ENCODE data around the gene PITPNC1.
"Not testable (repeated sequence)": the region's sequence is repeated elsewhere in the genome, so short reads cannot be mapped to it uniquely, and the experiment has no call there.

The PITPNC1 gene

DNA sequence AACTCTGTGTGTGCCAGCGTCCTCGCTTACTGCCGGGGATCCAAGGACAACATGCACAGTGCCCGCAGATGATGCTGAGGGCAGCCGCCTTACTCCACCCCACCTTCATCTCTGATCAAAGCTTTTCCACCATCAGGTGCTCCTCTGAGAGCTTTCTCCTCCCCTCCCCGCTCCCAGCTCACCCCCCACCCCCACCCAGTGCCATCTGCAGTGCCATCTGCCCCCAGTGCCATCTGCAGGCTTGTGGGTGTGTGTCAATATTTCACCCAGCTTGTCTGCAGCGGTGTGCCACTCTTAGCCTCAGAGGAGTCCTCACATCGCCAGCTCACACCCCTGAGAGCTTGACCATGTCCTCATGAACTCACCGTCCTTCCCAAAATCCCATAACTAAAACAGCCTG, 242.5 kb downstream of the PITPNC1 start:
- DNase-seq (ENCODE audit: low read depth, low spot score), result no peak

DNA sequence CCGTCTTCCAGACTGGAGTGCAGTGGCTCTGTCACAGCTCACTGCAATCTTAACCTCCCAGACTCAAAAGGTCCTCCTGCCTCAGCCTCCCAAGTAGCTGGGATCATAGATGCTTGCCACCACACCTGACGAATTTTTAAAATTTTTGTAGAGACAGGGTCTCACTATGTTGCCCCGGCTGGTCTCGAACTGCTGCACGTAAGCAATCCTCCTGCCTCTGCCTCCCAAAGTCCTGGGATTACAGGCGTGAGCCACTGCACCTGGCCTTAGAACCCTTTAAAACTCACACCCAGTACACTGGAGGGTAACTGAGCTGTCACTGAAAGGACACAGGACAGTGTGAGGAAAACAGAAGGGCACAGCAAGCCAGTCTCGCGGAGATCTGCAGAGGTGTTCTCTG, 243.0 kb downstream of the PITPNC1 start:
- no peak for DNase-seq (ENCODE audit: low read depth, low spot score)

- no peak for DNase-seq (ENCODE audit: low read depth, low spot score)
Measured at GRCh38 chr17:67620636-67621035, 243.6 kb downstream of the PITPNC1 start.

DNA sequence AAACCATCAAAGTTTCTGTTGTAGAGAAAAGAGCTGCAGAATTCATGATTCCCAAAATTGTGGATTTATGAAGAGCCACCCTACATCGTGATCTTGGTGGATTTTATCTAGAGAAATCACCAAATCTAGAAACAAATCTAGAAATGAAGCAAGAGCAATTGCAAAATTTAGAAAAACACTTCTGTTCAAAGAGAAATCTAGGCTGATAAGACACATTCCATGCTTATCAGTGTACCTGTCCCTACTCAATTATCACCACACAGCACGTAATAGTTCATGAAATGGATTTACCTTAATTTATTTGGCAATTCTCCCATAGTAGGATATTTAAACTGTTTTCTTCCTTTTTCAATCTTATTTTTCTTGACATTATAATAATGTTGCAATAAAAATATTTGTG, 246.7 kb downstream of the PITPNC1 start:
- DNase-seq (ENCODE audit: low read depth, low spot score), result no peak

GRCh38 chr17:67624886-67625656, 248.0 kb downstream of the PITPNC1 start:
- DNase-seq (ENCODE audit: low read depth, low spot score), result no peak

DNA sequence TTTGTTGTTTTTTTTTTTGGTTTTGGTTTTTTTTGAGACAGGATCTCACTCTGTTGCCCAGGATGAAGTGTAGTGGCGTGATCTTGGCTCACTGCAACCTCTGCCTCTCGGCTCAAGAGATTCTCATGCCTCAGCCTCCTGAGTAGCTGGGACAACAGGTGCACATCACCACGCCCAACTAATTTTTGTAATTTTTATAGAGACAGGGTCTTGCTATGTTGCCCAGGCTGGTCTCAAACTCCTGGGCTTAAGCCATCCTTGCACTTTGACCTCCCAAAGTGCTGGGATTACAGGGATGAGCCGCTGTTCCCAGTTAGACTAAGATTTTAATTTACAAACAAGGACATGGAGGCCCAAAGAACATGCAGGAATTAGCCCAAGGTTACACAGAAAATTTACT, 248.9 kb downstream of the PITPNC1 start:
- DNase-seq (ENCODE audit: low read depth, low spot score), result no peak

GRCh38 chr17:67628580-67629013, 251.5 kb downstream of the PITPNC1 start:
- no peak for DNase-seq (ENCODE audit: low read depth, low spot score)

- no peak for DNase-seq (ENCODE audit: low read depth, low spot score)
Measured at GRCh38 chr17:67629971-67630320, 252.9 kb downstream of the PITPNC1 start.

DNA sequence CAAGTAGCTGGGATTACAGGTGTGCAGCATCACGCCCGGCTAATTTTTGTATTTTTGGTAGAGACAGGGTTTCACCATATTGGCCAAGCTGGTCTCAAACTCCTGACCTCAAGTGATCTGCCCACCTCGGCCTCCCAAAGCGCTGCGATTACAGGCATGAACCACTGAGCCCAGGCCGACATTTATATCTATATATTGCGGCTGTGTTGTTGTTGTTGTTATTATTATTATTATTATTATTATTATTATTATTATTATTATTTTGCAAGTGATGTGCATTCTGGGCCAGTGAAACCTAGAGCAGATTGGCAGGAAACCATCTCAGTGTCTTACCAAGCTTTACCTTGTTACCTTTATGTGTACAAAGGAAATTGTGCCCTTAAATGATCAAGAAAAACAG, 253.8 kb downstream of the PITPNC1 start:
- DNase-seq (ENCODE audit: low read depth, low spot score), result not testable (repeated sequence)

DNA sequence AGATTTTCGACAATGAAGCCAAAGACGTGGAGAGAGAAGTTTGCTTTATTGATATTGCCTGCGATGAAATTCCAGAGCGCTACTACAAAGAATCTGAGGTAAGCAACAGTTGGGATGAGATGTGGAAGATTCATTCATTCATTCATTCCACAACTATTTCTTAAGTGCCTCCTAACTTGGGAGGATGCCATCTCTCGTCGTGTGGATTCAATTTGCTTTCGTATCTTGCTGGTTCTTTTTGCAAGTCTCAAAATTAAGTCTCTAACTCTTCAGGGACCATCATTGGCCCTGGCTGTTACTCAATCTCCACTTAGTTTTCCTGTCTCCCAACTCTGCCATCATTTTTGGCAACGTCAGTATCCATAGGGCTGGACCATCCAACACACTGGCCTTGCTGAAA, 255.1 kb downstream of the PITPNC1 start:
- no peak for DNase-seq (ENCODE audit: low read depth, low spot score)

DNA sequence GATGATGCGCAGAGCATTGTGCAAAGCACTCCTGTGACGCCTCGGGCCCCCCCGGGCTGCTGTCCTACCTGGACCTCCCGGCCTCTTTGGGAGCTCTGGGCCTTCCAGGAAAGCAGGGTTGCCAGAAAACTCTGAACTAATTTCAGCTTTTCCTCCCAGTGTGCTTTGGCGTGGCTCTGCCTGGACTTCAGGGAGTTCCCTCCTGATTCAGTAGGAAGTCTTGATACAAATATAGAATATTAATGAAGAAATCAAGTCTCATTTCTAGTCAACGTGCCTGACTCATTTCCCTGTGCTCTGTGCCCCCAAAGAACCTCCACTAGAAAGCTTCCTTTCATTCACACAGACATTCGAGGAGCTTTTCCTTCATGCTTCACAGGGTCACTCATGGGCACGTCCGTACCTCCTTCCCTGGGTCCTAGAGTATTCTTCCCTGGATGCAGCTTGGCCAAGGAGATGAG, 256.7 kb downstream of the PITPNC1 start:
- no peak for DNase-seq (ENCODE audit: low read depth, low spot score)

GRCh38 chr17:67635681-67636080, 258.6 kb downstream of the PITPNC1 start:
- no peak for DNase-seq (ENCODE audit: low read depth, low spot score)

DNA sequence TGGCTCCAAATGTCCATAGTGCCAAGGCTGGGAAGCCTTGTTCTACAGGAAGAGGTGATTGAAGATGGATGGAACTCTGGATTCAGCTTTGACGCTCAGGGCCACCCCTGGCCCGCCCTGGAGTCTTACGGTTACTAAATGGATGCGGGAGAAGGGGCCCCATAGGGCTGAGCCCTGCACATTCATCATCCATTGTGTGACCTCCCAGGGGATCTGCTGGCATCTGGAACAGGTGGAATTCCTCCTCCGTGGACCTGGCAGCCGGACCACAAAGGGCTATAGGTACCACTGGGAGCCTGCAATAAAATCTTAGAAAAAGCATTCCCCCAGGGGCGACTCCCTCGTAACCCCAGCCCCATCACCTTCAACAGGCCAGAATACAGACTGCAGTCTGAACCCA, 259.2 kb downstream of the PITPNC1 start:
- DNase-seq (ENCODE audit: low read depth, low spot score), result no peak

GRCh38 chr17:67636834-67637520, 259.9 kb downstream of the PITPNC1 start:
- no peak for DNase-seq (ENCODE audit: low read depth, low spot score)

GRCh38 chr17:67637901-67638641, 261.0 kb downstream of the PITPNC1 start:
- DNase-seq (ENCODE audit: low read depth, low spot score), result no peak

DNA sequence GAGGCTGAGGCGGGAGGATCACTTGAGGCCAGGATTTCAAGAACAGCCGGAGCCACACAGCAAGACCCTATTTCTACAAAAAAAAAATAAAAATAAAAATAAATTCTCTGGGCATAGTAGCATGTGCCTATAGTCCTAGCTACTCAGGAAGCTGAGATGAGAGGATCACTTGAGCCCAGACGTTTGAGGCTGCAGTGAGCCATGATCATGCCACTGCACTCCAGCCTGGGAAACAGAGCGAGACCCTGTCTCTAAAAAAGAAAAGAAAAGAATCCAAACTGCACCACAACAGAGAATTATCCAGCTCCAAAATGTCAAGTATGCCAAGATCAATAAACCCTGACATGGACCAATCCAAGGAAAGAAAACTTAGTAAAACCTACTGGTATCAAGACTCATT, 261.8 kb downstream of the PITPNC1 start:
- DNase-seq (ENCODE audit: low read depth, low spot score), result no peak

DNA sequence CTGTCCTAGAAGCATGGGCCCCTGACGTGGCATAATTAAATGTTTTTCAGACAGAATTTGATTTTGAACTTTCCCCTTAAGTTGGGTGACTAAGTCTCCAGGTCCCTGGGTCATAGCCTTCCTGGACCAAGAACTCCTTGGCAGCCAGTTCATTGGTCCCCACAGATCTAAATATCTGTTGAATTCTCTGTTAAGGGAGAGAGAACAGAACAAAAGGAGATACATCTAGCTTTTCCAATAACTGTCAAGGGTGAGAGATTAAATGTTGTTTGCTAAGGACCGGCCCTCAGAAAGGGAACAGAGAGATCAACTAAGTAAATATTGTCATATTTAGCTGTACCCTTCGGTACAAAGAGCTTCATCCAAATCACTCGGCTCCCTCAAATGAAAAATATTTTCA, 262.5 kb downstream of the PITPNC1 start:
- DNase-seq (ENCODE audit: low read depth, low spot score), result no peak

DNA sequence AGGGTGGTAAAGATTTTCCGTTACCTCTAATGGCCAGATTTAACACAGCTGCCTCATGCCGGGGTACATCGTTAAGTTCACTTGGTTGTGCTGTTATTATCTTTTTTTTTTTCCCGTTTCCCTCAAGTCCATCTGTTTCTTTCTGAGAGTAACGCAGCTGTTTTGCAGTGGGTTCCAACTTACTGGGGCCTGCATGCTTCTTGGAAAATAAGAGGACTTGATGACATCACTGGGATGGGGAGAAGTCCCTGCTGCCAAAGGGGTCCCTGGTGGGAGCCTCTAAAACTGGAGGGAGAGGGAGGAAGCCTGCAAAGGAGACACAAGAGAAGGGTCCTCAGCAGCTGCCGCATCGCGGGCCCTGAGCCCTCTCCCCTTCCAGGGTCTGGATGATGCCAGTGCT, 262.9 kb downstream of the PITPNC1 start:
- no peak for DNase-seq (ENCODE audit: low read depth, low spot score)

DNA sequence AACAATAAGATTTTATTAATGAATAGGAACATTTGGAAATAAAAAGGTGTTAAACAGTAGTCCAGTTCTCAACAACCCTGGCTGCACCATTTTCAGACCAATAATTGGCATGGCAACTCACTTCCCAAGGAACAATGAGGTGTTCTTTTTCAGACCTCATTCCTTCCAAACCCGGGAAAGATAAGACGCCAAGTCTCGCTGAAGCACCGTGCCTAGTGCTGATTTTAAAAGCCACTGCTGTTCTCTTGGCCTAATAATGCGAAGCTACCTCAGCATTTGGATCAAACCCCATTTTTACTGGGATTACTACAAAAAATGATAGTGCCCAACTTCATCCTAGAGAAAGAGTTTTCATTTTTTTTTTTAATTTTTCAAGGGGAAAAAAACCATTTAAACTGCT, 265.4 kb downstream of the PITPNC1 start:
- no peak for DNase-seq (ENCODE audit: low read depth, low spot score)

- no peak for DNase-seq (ENCODE audit: low read depth, low spot score)
Measured at GRCh38 chr17:67644061-67644460, 267.0 kb downstream of the PITPNC1 start.

GRCh38 chr17:67645195-67645594, 268.1 kb downstream of the PITPNC1 start:
- not testable (repeated sequence) for DNase-seq (ENCODE audit: low read depth, low spot score)

DNA sequence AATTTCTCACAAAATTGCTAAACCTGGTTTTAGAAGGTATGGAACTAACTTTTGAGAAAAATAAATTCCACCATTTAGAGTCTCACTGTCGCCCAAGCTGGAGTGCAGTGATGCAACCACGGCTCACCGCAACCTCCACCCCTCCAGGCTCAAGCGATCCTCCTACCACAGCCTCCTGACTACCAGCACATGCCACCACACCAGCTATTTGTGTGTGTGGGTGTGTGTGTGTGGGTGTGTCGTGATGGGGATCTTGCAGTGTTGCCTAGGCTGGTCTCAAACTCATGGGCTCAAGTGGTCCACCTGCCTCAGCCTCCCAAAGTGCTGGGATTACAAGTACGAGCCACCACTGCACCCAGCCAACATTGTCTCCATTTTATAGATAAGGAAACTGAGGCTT, 269.4 kb downstream of the PITPNC1 start:
- DNase-seq (ENCODE audit: low read depth, low spot score), result no peak

GRCh38 chr17:67647482-67647881, 270.4 kb downstream of the PITPNC1 start:
- DNase-seq (ENCODE audit: low read depth, low spot score), result no peak
